Sigmoid colon (tissue), 7 donors: ENCODE measurements around the gene XBP1. TPM values are rescaled to one million over a fixed set of nuclear protein-coding genes. Genes with fewer than 3 reads are reported as not detected.
"Not testable (repeated sequence)": the region's sequence is repeated elsewhere in the genome, so short reads cannot be mapped to it uniquely, and the experiment has no call there.

Experiments
- DNase-seq: peaks from one replicate; pipeline ENCODE4 v3.0.0-alpha.2; 2019
- H3K27ac ChIP-seq, 4 donors: fragments of 200-600 bp; sonication (generic); one replicate each; pipeline ENCODE4 v1.5.1; 2016 to 2019; ENCODE audit warnings: mild to moderate bottlenecking in 1 of 4
- H3K27me3 ChIP-seq, 3 donors: fragments of 200-600 bp; sonication (generic); one replicate each; pipeline ENCODE4 v1.5.1; 2019; ENCODE audit warnings: mild to moderate bottlenecking in 1 of 3
- H3K36me3 ChIP-seq, 4 donors: fragments of 200-600 bp; sonication (generic); one replicate each; pipeline ENCODE4 v1.5.1; 2016 to 2019
- H3K4me1 ChIP-seq, 4 donors: fragments of 200-600 bp; sonication (generic); one replicate each; pipeline ENCODE4 v1.5.1; 2017 to 2019
- H3K4me3 ChIP-seq, 4 donors: fragments of 200-600 bp; sonication (generic); one replicate each; pipeline ENCODE4 v1.5.1; 2017 to 2019; ENCODE audit warnings: mild to moderate bottlenecking in 2 of 4, moderate library complexity in 1 of 4
- H3K9me3 ChIP-seq, 4 donors: fragments of 200-600 bp in 3 of 4; sonication (generic) in 3 of 4; one replicate each; pipeline versions ENCODE4 v1.5.1 to v1.6.1; 2013 to 2019
- CTCF ChIP-seq, 4 experiments: fragments of 450-650 bp in 3 of 4; fragments of 200-600 bp in 1 of 4; IDR thresholded peaks; one replicate each; pipeline ENCODE4 v1.5.1; 2016 to 2019; ENCODE audit warnings: antibody characterized with exemption in 4 of 4, mild to moderate bottlenecking in 3 of 4, moderate library complexity in 2 of 4
- EP300 ChIP-seq, 4 donors: sonication (generic); formaldehyde crosslinking; IDR thresholded peaks; one replicate each; pipeline ENCODE4 v1.6.1; 2017; ENCODE audit warnings: antibody characterized with exemption in 4 of 4
- POLR2A ChIP-seq, 2 donors: fragments of 450-650 bp; IDR thresholded peaks; one replicate each; pipeline ENCODE4 v1.6.1; 2016; ENCODE audit warnings: antibody characterized with exemption in 2 of 2, mild to moderate bottlenecking in 2 of 2, moderate library complexity in 2 of 2
- POLR2AphosphoS5 ChIP-seq, 4 donors: sonication (generic); formaldehyde crosslinking; IDR thresholded peaks; one replicate each; pipeline ENCODE4 v1.6.1; 2017; ENCODE audit warnings: antibody characterized with exemption in 4 of 4
- WGBS, 2 donors: extraction: QIAGEN DNeasy Blood & Tissue Kit; methylation state at CpG; one replicate each; pipeline ENCODE4 v1.1.7; 2013; 5-methylcytosine and 5-hydroxymethylcytosine counted together
- intact Hi-C: fragments of 100-400 bp; cut with DNase I; formaldehyde crosslinking; loops from one replicate; pipeline ENCODE4 v1.15.1; 2023
- polyA plus RNA-seq, 3 donors: library from polyadenylated mRNA; stranded (reverse); fragments of 200-250 nt; gene quantifications; one replicate each; pipeline ENCODE4 v1.2.3, GENCODE V29; 2013
- total RNA-seq, 4 donors: library from RNA; depleted of rRNA; stranded (reverse); fragments of >200 nt; gene quantifications; one replicate each; pipeline ENCODE4 v1.1.0, GENCODE V29; 2016
- donor health status: healthy with polysubstance abuse.
- donor health status: Bipolar disorder and iron deficiency.
- donor health status: healthy.

XBP1 gene
- total RNA-seq = 100 to 1,000 TPM in 2 of 4 donors, 10 to 100 TPM in 2; 76.7 to 126 (median 106) TPM
- 100 to 1,000 TPM in 2 of 3 donors, 10 to 100 TPM in 1; 87.6 to 134 (median 106) TPM for polyA plus RNA-seq

- Histone ChIP-seq H3K27ac (peak within 1 kb of the TSS; percentile 96 to 100 (median 100)), H3K9me3 (no peaks in the 10 kb centered on the region), H3K27me3 (no peaks in the 10 kb centered on the region), H3K36me3 (peaks cover 11 to 35% (median 15%) of the 10 kb centered on the region in 4 donors), H3K4me1 (peaks cover 0 to 56% (median 46%) of the 10 kb centered on the region in 4 donors), H3K4me3 (peak within 1 kb of the TSS; percentile 74 to 100 (median 87))
- intact Hi-C loops = no loop called here
- peak; percentile 97 for DNase-seq
- WGBS, 2 donors = 0% methylated on average over 78 of the region's 78 CpGs
- peak; percentile 89 to 99 (median 98) for TF ChIP-seq POLR2AphosphoS5 (IDR thresholded peaks at IDR 0.05)
- TF ChIP-seq CTCF (IDR thresholded peaks at IDR 0.05) = no peak
- TF ChIP-seq EP300 (IDR thresholded peaks at IDR 0.05) = no peak
- peak; percentile 79 to 91 for TF ChIP-seq POLR2A (IDR thresholded peaks at IDR 0.05)
These were observed at the start of gene XBP1 for GRCh38 chr22:28800308-28801041. Gene XBP1 (minus strand): TSS chr22:28800569.

- no peak overlapping the region for H3K4me3 ChIP-seq
- intact Hi-C loops = no loop called here
- H3K36me3 ChIP-seq = no peaks in the 10 kb centered on the region
- TF ChIP-seq POLR2A (IDR thresholded peaks at IDR 0.05) = no peak
- TF ChIP-seq EP300 (IDR thresholded peaks at IDR 0.05) = no peak
- TF ChIP-seq POLR2AphosphoS5 (IDR thresholded peaks at IDR 0.05) = no peak
- TF ChIP-seq CTCF (IDR thresholded peaks at IDR 0.05) = no peak
- DNase-seq = no peak
- no peaks in the 10 kb centered on the region for H3K27me3 ChIP-seq
- no peak overlapping the region for H3K27ac ChIP-seq
- H3K4me1 ChIP-seq = no peaks in the 10 kb centered on the region
- 97 to 98% methylated on average over 2 of the region's 2 CpGs for WGBS, 2 donors
- H3K9me3 ChIP-seq = peaks cover 4 to 15% (median 8%) of the 10 kb centered on the region in 4 donors
These were observed 46.6 kb upstream of the XBP1 start for GRCh38 chr22:28846994-28847393.

- H3K4me1 ChIP-seq, H3K36me3 ChIP-seq, H3K27ac ChIP-seq, H3K27me3 ChIP-seq, DNase-seq, intact Hi-C loops, H3K4me3 ChIP-seq: not testable (repeated sequence)
- H3K9me3 ChIP-seq = peaks cover 4 to 15% (median 8%) of the 10 kb centered on the region in 4 donors
- 88 to 90% methylated on average over 2 of the region's 2 CpGs for WGBS, 2 donors
These were observed 43.9 kb upstream of the XBP1 start for GRCh38 chr22:28844277-28844676.

GRCh38 chr22:28843633-28844032, 43.3 kb upstream of the XBP1 start:
- DNase-seq = no peak
- Histone ChIP-seq H3K4me3 (no peak overlapping the region), H3K36me3 (no peaks in the 10 kb centered on the region), H3K4me1 (no peaks in the 10 kb centered on the region), H3K27ac (no peak overlapping the region), H3K27me3 (no peaks in the 10 kb centered on the region), H3K9me3 (peaks cover 4 to 15% (median 8%) of the 10 kb centered on the region in 4 donors)
- intact Hi-C loops = no loop called here
- TF ChIP-seq EP300 (IDR thresholded peaks at IDR 0.05) (no peak), POLR2AphosphoS5 (IDR thresholded peaks at IDR 0.05) (no peak), POLR2A (IDR thresholded peaks at IDR 0.05) (no peak)
- 33 to 75% methylated on average over 2 of the region's 2 CpGs for WGBS, 2 donors

GRCh38 chr22:28841111-28841510, 40.7 kb upstream of the XBP1 start:
- 91 to 93% methylated on average over 5 of the region's 5 CpGs for WGBS, 2 donors
- Histone ChIP-seq H3K36me3 (no peaks in the 10 kb centered on the region), H3K9me3 (no peaks in the 10 kb centered on the region), H3K27ac (no peak overlapping the region), H3K4me3 (no peak overlapping the region), H3K4me1 (no peaks in the 10 kb centered on the region), H3K27me3 (no peaks in the 10 kb centered on the region)
- no peak for DNase-seq
- no peak for TF ChIP-seq POLR2A (IDR thresholded peaks at IDR 0.05)
- no peak for TF ChIP-seq CTCF (IDR thresholded peaks at IDR 0.05)
- no peak for TF ChIP-seq POLR2AphosphoS5 (IDR thresholded peaks at IDR 0.05)
- TF ChIP-seq EP300 (IDR thresholded peaks at IDR 0.05) = no peak
- intact Hi-C loops = no loop called here
